Spleen (tissue), 7 donors: Measurements from ENCODE around the gene CDC42EP1.

Experiments used
- CTCF ChIP-seq, 11 experiments: fragments of 200-600 bp in 7 of 11; fragments of 450-650 bp in 4 of 11; sonication (generic) in 4 of 11; IDR thresholded peaks in 8 of 11; conservative IDR thresholded peaks in 3 of 11; 1 replicate in 7 of 11; 2 replicates in 4 of 11; pipeline versions ENCODE4 v1.4.0 to v1.8.0; 2016 to 2021; ENCODE audit warnings: antibody characterized with exemption in 11 of 11, inconsistent platforms in 4 of 11, mild to moderate bottlenecking in 1 of 11
- POLR2A ChIP-seq, 3 donors: fragments of 450-650 bp; IDR thresholded peaks; one replicate each; pipeline ENCODE4 v1.5.1; 2017; ENCODE audit warnings: antibody characterized with exemption in 3 of 3, mild to moderate bottlenecking in 1 of 3
- donor health status: DM: no; HTN: no; CAD: no; lungs with moderate emphysema.
- donor health status: DM: no; HTN: no; CAD: no.
- donor health status: DM: no; HTN: no; CAD: no.

- TF ChIP-seq CTCF (IDR thresholded peaks at IDR 0.05 in 8 of 11, conservative IDR thresholded peaks at IDR 0.05 in 3 of 11) (no peak), POLR2A (IDR thresholded peaks at IDR 0.05) (no peak)
Measured at GRCh38 chr22:37515901-37516300, 44.4 kb upstream of the CDC42EP1 start.
